GM21423 (cell line): ENCODE results near the gene ABHD15.
A peak's percentile ranks its signal among the peaks of the same experiment; 100 is the strongest.

Experiments
- ATAC-seq: cut with Tn5 transposase; IDR thresholded peaks from one replicate; pipeline ENCODE4 v1.9.1; 2021; ENCODE audit warnings: mild to moderate bottlenecking, moderate library complexity; ENCODE audit not compliant: unreplicated experiment

ABHD15 gene

DNA sequence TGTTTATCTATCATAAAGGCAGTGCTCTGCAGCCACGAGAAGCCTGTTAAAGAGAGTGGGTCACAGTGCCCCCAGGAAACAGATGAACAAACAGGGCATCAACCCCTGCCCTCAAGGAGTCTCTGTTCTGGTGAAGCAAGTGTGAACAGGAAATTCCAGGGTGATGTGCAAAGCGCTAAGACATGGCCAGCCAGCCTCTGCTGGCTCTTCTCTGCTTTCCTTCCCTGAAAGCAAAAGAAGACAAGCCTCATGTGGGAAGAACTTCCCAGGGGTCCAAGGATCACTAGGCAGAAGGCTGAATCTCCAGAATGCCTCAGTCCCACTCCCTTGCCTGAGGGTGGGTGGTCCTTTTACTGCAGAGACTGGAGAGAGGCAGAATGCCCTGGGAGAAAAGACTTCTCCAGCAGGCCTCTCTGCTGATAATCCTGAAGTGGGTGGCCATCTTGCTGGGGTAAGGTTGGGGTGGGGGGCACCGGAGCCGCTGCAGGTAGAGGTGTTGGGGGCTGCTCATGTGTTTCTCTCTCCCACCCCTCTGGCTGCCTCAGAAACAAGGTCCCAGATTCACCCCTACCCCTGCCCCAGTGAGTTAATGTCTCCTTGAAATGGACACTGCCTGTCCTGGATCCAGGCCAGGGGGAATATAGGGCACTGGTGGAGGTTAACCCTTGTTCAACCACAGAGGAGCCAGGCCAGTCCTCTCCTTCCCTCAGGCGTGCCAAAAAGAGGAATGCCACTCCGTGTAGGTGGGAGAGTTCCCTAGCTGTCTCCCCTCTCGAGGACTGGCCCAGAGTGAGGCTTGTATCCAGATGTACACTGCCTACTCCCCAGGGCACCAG is 28.5 kb upstream of the ABHD15 start:
- ATAC-seq: no peak

DNA sequence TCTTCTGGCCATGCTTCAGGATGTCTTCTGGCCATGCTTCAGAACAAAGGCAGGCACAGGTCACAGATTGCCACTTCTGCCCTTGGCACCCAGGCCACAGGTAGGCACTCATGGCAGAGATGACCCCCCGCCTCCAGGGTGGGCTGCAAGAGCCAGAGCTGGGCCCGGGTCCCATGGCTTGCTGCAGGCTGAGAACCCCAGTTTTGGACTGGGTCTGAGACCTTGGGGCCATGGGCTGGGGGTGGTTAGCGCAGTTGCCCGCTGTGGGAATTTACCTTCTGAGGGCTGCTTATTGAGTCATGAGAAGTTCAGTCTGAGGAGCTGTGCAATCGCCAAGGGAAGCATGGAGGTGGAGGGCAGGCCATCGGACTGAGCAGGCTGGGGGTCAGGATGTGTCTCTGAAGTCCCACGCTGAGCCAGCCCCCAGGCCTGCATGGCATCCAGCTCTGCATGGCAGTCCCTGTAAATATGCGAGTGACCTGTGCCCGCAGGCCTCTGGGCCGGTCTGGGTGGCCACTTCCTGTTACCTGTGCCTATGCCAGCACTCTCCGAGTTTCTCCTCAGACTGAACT is 27.8 kb upstream of the ABHD15 start:
- no peak for ATAC-seq

DNA sequence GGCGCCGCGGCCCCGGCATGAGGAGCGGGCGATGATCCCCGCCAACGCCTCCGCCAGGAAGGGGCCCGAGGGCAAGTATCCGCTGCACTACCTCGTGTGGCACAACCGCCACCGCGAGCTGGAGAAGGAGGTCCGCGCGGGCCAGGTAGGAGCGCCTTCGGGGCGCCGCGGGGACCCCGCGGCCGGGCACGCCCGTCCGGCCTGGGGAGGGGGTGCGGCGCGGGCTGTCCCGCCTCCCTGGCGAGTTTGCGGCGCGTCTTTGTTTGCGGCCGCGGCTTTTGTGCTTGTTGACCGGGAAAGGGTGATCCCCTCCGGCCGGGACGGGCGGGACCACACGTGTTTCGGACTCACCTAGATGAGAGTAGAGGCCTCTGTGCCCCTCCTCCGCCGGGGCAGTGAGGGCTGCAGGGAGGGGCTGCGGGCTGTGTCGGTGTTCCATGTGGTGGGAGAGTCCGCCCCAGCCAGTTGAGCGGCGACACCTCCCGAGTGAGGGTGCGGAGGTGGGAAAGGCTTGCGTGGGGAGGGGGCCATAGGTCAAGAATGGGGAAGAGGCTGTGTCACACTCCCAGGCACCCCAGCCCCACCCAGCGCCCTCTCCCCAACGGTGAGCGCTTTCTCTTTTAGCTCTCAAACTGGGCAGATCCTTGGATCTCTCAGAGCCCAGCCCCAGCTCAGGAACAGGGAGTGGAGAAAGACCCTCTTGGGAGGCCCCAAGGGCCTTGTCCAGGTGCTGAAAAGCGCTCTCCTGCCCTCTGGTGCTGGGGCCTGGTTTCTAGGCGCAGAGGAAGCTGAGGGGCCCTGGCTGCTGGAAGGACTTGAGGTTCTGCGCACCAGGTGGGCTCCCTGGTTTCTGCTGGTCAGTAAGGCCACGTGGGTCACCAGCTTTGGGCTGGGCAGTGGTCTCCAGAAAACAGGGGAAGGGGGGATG is 27.0 kb upstream of the ABHD15 start:
- no peak for ATAC-seq

DNA sequence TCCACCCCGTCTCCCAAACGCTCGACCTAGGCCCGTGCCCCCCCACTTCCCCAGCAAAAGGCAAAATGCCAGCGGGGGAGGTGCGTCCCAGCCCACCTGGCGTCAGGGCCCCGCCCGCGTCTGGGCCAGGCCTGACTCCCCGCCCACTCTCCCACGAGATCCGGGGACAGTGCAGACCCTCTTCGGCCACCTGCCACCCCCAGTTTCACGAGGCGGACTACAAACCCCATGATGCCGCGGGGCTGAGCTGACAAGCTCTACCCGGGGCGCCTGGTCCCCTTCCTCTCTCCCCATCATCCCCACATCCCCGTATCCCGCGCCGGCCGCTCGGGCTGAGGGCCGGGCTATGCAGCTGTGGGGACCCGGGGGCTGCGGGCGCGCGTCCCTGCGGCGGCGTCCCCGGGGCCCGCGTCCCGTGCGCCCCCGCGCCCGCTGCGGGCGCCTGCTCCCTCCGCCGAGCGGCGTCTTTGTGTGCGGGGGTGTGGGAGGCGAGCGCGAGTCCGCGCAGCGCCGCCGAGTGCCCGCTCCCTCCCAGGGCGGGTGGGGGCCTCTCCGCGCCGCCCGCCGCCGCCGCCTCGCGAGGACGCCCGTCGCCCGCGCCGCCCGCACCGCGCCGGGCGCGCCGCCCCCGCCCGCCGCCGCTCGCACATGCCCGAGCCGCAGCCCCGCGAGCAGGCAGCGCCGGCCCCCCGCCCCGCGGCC is 26.2 kb upstream of the ABHD15 start, which contains the start of gene ANKRD13B:
TSS of gene ANKRD13B (plus strand) at position 283 of the 702 bp plus-strand sequence. CDS start 490 bp downstream, outside the sequence.
- ATAC-seq: no peak

DNA sequence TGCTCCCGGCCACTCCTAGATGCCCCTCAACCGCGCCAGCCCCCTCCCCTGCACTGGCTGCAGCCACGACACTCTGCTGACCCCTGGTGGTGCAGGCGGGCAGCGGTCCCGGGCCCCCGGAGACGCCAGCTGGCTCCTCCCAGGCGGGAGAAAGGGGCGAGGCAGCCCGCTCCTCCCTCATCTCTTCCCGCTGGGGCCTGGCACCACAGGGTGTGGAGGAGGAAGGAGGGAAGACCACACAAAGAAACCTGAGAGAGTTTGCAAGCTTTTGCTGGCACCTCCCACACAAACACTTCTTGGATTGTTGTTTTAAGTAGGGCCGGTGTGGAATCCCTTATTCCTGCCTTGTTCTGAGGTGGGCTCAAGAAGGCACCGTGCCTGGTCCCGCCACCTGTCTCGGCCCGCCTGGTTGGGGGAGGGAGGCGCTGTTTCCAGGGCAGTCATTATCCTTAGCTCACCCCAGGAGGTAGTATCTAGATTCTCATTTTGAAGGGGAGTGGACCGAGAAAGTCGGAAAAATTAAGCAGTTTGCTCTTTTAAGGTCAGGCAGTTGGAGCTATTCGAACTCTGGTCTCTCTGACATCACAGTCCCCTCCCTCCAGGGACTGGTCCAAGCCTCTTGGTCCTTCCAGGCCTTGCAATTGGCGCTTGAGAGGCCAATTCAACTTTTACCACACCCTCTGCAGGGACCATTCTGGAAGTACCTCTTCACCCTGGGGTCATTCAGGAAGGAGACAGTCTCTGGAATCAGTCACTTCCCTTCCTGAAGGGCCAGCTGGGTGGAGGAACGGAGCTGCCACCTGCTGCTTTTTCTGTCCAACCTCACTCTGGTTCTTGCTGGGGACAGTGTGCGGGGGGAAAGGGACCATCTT is 25.1 kb upstream of the ABHD15 start:
- no peak for ATAC-seq

DNA sequence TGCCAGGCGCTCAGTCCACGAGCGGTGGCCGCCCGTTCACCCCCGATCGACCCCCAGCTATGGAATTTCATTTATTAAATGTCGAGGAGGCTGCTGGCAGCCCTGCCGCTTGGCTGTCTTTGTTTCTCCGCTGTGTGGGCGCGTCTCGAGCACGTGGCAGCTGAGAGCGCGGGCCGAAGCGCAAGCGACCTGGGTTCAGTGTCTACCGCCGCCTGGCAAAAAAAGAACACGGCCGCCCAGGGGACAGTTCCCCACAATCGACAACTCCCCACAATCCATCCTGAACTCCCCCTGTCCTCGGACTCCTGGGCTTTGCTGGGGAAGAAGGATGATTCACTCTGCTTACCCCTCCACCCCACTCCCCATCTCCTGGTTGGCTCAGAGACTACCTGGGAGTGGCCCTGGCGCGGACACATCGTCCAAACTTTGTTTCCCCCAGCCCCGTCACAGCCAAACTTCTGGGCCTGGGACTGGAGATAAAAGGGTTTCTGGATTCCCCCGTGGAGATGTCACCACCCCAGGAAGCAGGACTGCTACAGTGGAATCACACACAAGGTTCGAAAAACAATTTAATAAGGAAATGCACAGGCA is 24.4 kb upstream of the ABHD15 start:
- no peak for ATAC-seq

DNA sequence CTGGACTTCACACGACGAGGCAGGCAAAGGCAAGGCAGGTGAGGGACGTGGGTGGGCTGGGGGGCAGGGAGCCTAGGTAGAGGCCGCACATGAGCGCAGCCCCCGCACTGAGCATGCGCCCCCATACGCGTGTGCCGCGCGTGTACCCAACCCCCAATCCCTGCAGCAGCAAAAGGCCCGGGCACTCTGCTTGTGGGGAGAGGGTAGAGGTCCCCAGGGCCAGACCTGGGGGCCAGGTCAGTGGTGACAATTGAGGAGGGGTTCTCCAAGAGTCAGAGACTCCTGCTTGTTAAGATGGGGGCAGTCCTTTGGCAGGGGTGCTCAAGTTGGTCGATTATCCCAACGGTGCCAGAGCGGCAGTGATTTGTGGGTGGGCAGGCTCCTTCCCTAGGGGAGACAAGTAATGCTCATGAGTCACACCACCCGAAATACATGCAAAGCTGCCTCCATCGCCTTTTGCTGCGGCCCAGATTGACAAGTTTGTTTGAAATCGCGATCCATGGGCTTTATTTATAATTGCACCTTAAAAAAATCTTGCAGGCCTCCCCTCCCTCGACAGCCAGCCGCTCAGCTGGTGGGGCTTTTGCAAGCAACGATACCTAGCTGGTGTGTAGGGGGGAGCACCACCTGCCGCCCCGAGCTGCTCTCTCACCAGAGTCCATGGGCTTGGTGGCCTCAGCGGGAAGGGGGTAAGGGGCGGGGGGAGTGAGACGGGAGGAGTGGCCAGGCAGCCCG is 23.7 kb upstream of the ABHD15 start:
- no peak for ATAC-seq

DNA sequence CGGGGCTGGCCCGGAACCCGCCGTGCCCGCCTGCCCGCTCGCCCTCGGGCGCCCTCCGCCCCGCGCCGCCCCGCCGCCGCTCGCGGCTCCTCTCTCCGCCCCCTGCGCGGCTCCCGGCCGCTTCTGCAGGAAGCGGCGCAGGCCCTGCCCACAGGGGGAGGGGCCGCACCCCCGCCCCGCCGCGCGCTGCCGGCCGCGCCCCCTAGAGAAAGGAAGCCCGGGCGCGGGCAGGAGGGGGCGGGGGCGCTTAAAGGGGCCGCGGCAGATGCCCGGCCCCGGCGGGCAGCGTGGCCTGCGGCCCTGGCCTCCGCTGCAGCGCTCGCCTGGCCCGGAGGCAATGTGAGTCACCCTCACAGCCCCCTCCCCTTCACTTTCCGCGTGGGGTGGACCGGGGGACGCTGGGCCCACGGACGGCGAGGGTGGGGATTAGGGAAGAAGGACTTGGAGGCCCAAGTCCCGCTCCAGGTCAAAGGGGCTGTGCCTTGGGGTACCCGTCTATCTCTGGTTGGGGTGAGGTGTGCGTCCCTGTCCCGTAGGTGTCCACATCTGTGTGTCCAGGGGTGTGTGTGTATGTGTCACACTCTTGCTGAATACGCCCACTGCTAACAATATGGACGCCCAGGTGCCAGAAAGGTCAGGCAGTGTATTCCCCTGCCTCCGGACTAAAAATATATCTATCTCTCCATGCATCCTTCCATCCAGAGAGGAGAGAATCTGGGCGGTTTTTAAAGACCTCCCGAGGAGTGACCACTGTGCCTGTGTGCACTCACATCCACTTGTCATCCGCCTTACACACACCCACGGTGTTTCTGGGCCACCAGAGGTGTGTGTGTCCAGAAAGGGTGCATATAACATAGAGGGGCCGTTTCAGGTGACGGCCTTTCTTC is 22.9 kb upstream of the ABHD15 start, which contains the start of gene GIT1:
TSS of gene GIT1 (minus strand) at position 125 of the 887 bp plus-strand sequence. CDS start 270 bp downstream, outside the sequence.
- peak; percentile 71 for ATAC-seq

DNA sequence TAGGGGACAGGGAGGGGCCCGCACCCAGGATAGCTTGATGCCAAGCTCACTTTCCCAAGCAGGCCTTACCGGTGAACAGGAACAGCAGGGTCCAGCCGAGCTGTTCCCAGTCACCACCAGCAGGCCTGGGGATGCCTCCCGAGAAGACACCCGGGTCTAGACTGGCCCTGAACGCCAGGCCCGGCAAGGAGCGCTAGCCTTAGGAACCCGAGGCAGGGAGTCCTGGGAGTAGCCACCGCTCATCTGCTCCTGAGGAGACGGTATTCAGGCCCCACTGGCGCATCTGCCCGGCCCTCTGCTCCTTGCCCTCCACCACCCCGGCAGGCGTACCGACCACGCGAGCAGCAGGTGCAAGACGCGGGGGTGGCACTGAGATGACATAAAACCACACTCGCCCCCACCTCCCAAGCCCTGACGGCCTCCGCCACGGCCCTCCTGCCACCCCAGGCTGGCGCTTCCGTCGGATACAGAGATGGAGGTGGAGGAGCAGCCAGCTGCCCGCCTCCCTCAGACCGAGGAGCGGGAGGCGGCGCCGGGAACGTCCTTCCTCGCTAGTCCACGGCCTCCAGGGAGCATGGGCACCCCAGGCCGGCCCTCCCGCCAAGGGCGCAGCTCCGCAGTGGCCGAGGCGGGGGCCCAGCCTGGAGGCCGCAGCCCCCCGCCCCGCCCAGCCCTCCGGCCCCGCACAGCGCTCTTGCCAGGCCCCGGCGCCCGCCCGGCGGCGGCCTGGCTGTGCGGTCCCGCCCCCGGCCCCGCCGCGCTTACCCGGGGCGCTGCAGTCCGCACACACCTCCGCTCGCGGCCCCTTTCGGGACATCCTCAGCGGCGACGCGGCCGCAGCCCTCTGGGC is 21.9 kb upstream of the ABHD15 start:
- ATAC-seq: peak; percentile 9

DNA sequence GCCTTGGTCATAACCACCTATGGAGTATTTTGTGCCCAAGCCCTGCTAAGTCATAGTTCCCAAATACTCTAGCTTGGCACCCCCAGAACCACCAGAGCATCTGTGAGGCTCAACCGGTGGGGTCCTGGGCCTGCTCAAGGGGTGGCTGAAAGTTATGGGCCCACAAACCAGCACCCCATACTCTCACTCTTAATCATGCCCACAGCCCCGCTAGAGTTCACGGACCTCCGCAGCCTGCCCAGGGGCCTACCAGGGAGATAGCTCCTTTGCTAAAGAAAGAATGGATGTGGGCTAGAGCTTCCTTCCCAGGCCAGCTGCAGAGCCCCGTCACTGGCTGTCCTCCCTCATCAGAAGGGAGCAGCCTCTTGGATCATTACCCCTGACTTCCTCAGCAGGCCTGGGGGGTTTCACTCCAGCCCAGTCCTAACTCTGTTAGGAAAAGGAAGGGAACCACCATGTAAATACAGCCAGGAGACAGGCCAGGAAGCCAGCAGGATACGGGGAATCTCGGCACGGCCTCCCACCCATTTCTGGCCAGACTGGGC is 21.3 kb upstream of the ABHD15 start:
- ATAC-seq: no peak

DNA sequence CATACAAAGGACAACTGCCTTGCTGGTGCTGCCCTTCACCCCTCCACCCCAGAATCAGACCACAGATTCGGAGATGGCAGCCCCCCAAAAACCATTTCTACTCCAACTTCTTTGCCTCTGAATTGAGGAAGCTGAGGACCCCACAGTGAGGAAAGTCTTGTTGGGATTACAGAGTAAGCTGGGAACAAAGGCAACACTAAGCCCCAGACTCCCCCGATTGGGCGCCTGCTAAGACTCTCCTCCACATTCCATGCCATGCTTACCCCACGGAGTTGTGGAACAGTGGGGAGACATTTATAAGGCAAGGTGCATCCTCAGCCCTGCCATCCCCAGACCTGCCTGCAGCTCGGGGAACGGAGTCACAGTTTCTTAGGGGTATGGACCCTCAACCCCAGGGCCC is 20.8 kb upstream of the ABHD15 start:
- ATAC-seq: no peak

DNA sequence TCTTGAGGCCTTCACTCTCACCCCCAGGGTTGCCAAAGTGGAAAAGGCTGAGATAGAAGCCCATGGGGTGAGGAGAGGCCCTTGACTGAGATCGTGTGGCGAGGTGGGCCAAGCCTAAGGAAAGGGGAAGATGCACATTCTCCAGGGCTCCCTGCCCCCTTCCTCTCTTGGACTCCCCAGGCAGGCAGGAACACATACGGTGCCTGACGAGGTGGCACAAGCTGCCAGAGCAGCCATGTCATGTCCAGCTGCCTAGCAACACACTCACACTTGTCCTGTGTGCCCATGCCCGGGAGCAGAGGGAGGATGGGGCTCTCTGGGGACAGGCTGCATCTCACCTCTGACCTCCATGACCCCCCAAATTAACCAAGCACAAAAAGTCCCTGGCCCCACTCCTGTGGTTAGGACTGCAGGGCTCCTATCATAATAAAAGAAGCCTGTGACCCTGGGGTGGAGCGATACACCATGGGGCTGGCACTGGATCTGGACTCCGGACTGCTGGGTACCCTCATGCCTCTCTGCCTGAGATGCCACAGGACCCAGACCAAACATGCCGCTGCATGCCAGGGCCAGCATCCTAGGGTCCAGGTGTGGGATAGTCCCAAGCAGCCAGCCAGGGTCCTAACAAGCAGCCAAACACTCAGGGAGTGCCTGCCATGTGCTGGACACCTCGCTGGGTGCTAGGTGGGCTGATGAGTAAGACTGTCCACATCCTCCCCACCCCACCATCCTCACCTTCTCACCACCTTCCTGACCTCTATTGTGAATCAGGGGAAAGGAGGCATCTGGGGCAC is 20.0 kb upstream of the ABHD15 start:
- no peak for ATAC-seq

DNA sequence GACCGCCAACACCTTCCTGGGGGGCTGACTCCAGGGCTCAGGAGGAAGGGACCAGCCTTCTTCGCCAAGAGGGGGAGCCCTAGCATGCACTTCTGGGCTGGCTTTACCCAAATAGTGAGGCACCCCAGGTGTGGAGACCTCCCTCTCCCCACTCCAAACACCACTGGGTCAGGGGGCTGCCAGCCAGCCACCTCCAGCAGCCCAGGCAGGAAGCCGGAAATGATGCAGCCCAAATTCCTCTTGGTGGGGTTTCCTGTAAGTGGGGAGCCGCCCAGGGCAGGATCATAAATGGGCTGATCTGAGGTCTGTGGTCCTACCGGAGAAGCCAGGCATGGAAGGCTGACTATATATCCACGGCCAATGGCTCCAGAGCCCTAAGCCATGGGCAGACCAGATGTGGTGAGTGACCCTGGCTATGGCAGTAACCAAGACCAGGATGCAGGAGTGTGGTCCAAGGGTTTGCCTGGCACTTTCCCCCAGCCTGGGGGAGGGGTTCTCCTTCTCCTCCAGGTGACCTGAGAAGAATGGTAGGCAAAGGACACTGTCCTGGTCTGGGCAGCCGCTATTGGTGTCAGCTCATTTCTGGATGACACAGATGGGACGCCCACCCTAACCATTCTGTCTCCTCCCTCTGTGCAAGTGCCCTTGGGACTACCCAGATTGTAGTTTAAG is 18.4 kb upstream of the ABHD15 start:
- ATAC-seq: no peak

DNA sequence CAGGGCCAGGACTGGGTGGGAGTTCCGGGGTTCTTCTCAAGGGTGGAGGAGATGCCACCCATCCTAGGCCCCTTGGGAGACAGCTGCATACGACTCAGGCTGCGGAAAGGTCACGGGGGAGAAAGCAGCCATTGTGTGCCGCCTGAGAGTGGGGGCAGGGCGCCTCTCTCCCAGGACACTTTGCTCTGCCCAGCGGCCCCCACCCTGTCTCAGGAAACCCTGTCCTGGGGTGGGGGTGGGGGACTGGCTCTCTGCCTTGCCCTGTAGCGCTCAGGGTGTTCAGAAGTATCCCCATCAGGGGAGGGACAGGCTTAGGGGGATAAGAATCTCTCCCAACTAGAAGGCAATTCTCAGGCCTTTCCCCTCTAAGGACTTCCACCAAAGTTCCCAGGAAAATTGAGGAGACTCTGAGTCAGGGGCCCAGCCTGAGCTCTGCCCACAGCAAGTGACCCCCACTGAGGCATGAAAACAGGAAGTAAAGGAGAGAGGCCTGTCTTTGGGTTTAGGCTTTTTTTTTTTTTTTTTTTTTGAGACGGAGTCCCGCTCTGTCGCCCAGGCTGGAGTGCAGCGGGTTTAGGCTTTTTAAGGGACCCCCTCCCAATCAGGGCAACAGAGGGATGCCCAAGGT is 17.7 kb upstream of the ABHD15 start:
- ATAC-seq: no peak
